Peyer's patch (tissue), 4 donors: ENCODE measurements around the gene SPSB2. TPM values are rescaled to one million over a fixed set of nuclear protein-coding genes. Genes with fewer than 3 reads are reported as not detected.
A peak's percentile ranks its signal among the peaks of the same experiment; 100 is the strongest.

Source experiments
- DNase-seq, 3 donors: peaks; one replicate each; pipeline ENCODE4 v3.0.0-alpha.2; 2017 to 2019
- H3K27ac ChIP-seq, 4 donors: fragments of 200-600 bp; sonication (generic); one replicate each; pipeline ENCODE4 v1.5.1; 2016 to 2019
- H3K27me3 ChIP-seq, 2 donors: fragments of 200-600 bp; sonication (generic); one replicate each; pipeline ENCODE4 v1.5.1; 2019
- H3K36me3 ChIP-seq, 3 donors: fragments of 200-600 bp; sonication (generic); one replicate each; pipeline ENCODE4 v1.5.1; 2016 to 2019
- H3K4me1 ChIP-seq, 4 donors: fragments of 200-600 bp; sonication (generic); one replicate each; pipeline ENCODE4 v1.5.1; 2016 to 2019
- H3K4me3 ChIP-seq, 4 donors: fragments of 200-600 bp; sonication (generic); 1 replicate in 3 of 4; 2 replicates in 1 of 4; pipeline ENCODE4 v1.5.1; 2016 to 2019; ENCODE audit warnings: mild to moderate bottlenecking in 1 of 4
- H3K9me3 ChIP-seq, 4 donors: fragments of 200-600 bp; sonication (generic); one replicate each; pipeline ENCODE4 v1.5.1; 2016 to 2019; ENCODE audit warnings: mild to moderate bottlenecking in 1 of 4
- POLR2A ChIP-seq, 2 donors: fragments of 450-650 bp; IDR thresholded peaks; one replicate each; pipeline ENCODE4 v1.5.1; 2017; ENCODE audit warnings: antibody characterized with exemption in 2 of 2, mild to moderate bottlenecking in 2 of 2, moderate library complexity in 2 of 2
- total RNA-seq, 4 donors: library from RNA; depleted of rRNA; stranded (reverse); fragments of >200 nt; gene quantifications; one replicate each; pipeline ENCODE4 v1.1.0, GENCODE V29; 2016
- TF ChIP-seq, protein P1 (sequence below), 6 experiments: fragments of 450-650 bp in 4 of 6; fragments of 200-600 bp in 2 of 6; sonication (generic) in 1 of 6; IDR thresholded peaks; one replicate each; pipeline ENCODE4 v1.5.1; 2017 to 2019; ENCODE audit warnings: antibody characterized with exemption in 6 of 6, mild to moderate bottlenecking in 3 of 6, moderate library complexity in 1 of 6

The SPSB2 gene
- total RNA-seq, 4 donors from 2014 or later = 4.1 to 12.3 (median 9.9) TPM

DNA sequence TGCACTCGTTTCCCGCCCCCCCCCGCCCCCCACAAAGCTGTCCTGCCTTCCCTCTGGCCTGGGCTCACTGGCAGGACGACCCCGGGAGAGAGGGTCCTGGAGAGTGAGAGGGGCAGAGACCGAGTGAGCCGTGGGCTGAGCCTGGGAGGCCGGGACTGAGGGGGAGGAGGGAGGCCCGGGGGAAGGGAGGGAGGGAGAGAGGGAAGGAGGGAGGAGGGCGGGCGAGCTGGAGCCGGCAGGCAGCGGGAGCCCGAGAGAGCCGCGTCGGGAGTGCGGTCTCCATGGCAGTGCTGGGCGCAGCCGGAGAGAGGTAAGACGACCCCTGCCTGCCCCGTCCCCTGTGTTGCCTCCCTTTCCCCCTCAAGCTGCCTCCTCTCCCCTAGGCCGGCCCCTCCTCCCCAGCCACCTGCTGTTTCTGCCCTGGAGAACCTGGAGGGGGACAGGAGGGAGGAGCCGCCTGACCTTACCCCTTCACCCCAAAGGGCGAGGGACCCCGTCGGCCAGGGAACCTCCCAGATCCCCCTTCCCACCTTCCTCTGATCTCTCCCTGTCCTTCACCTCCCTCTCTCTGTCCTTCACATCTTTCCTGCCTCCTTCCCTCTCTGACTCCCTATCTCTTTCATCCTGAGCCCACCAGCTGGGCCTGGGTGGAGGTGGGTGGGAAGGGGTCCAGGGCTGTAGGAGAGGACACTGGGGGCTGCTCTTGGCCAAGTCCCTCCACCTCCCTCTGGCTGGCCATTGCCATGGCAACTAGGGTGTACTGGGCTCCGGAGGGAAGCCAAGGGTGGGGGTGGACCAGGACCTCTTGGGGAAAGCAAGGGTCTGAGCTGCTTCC, 51.3 kb downstream of the SPSB2 start, which contains the start of gene GPR162:
Gene GPR162, plus strand, starts transcription at position 231 of the 835 bp plus-strand sequence. CDS start 2,078 bp downstream, outside the sequence.
- no peaks in the 10 kb centered on the region for H3K27me3 ChIP-seq
- no peaks in the 10 kb centered on the region for H3K36me3 ChIP-seq
- H3K27ac ChIP-seq = peak within 1 kb of the TSS in 3 of 4 donors; percentile 17 to 76 (median 70)
- H3K9me3 ChIP-seq = no peaks in the 10 kb centered on the region
- peak within 1 kb of the TSS; percentile 24 to 53 (median 40) for H3K4me3 ChIP-seq
- peak in 2 of 3 donors; percentile 54 to 56 for DNase-seq
- H3K4me1 ChIP-seq = peaks cover 0 to under 1% (median 0%) of the 10 kb centered on the region in 4 donors
- TF ChIP-seq, protein P1, sequence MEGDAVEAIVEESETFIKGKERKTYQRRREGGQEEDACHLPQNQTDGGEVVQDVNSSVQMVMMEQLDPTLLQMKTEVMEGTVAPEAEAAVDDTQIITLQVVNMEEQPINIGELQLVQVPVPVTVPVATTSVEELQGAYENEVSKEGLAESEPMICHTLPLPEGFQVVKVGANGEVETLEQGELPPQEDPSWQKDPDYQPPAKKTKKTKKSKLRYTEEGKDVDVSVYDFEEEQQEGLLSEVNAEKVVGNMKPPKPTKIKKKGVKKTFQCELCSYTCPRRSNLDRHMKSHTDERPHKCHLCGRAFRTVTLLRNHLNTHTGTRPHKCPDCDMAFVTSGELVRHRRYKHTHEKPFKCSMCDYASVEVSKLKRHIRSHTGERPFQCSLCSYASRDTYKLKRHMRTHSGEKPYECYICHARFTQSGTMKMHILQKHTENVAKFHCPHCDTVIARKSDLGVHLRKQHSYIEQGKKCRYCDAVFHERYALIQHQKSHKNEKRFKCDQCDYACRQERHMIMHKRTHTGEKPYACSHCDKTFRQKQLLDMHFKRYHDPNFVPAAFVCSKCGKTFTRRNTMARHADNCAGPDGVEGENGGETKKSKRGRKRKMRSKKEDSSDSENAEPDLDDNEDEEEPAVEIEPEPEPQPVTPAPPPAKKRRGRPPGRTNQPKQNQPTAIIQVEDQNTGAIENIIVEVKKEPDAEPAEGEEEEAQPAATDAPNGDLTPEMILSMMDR (IDR thresholded peaks at IDR 0.05) = no peak
- no peak for TF ChIP-seq POLR2A (IDR thresholded peaks at IDR 0.05)

Other genes starting within 250 kb of the SPSB2 start
- gene LPAR5, start 237.3 kb downstream of the SPSB2 start, total RNA-seq = 10 to 100 TPM; 18.7 to 36.2 (median 25.3) TPM
- gene ACRBP, start 225.9 kb downstream of the SPSB2 start, total RNA-seq = 10 to 100 TPM in 2 of 4 donors, 1 to 10 TPM in 2; 5.1 to 12.1 (median 10.3) TPM
- 100 to 1,000 TPM in 1 of 4 donors, 10 to 100 TPM in 3; 32.6 to 109 (median 45.4) TPM for gene ING4, start 210.2 kb downstream of the SPSB2 start, total RNA-seq
- gene ZNF384, start 183.9 kb downstream of the SPSB2 start, total RNA-seq = 10 to 100 TPM; 35.6 to 96.6 (median 80.2) TPM
- gene PIANP, start 172.5 kb downstream of the SPSB2 start, total RNA-seq = not detected
- gene COPS7A, start 149.3 kb downstream of the SPSB2 start, total RNA-seq = 10 to 100 TPM; 38.4 to 72.6 (median 51.8) TPM
- gene MLF2, start 120.2 kb downstream of the SPSB2 start, total RNA-seq = 100 to 1,000 TPM in 3 of 4 donors, 10 to 100 TPM in 1; 94.9 to 212 (median 182) TPM
- 10 to 100 TPM; 44.2 to 87.5 (median 53.0) TPM for gene PTMS, start 106.9 kb downstream of the SPSB2 start, total RNA-seq
- 1 to 10 TPM in 3 of 4 donors, not detected in 1; 1.3 to 3.0 (median 1.6) TPM for gene LAG3, start 100.8 kb downstream of the SPSB2 start, total RNA-seq
- gene CD4, start 83.8 kb downstream of the SPSB2 start, total RNA-seq = 1 to 10 TPM; 2.1 to 9.1 (median 4.0) TPM
- 10 to 100 TPM in 1 of 4 donors, 1 to 10 TPM in 2, not detected in 1; 2.5 to 11.6 (median 4.1) TPM for gene GPR162, start 51.5 kb downstream of the SPSB2 start, total RNA-seq
- gene P3H3, start 44.9 kb downstream of the SPSB2 start, total RNA-seq = 10 to 100 TPM in 2 of 4 donors, 1 to 10 TPM in 2; 3.7 to 40.4 (median 8.7) TPM
- 1 to 10 TPM in 1 of 4 donors, under 1 TPM in 2, not detected in 1; 0.85 to 6.6 (median 0.94) TPM for gene GNB3, start 32.4 kb downstream of the SPSB2 start, total RNA-seq
- 10 to 100 TPM; 44.2 to 51.2 (median 46.3) TPM for gene CDCA3, start 22.0 kb downstream of the SPSB2 start, total RNA-seq
- 10 to 100 TPM; 41.0 to 94.1 (median 47.1) TPM for gene USP5, start 21.2 kb downstream of the SPSB2 start, total RNA-seq
- 1,000 to 10,000 TPM in 1 of 4 donors, 100 to 1,000 TPM in 3; 591 to 1,061 (median 658) TPM for gene TPI1, start 5.8 kb downstream of the SPSB2 start, total RNA-seq
- 10 to 100 TPM in 1 of 4 donors, 1 to 10 TPM in 2, not detected in 1; 1.7 to 35.5 (median 3.0) TPM for gene LRRC23, start 31.5 kb upstream of the SPSB2 start, total RNA-seq
- gene ENO2, start 41.3 kb upstream of the SPSB2 start, total RNA-seq = 10 to 100 TPM in 2 of 4 donors, 1 to 10 TPM in 2; 4.6 to 11.7 (median 8.8) TPM
- gene ATN1, start 54.7 kb upstream of the SPSB2 start, total RNA-seq = 100 to 1,000 TPM in 3 of 4 donors, 10 to 100 TPM in 1; 77.6 to 337 (median 125) TPM
- gene RNU7-1, start 70.5 kb upstream of the SPSB2 start, total RNA-seq = not detected
- 100 to 1,000 TPM; 146 to 339 (median 156) TPM for gene C12orf57, start 70.7 kb upstream of the SPSB2 start, total RNA-seq
- 100 to 1,000 TPM in 1 of 4 donors, 10 to 100 TPM in 3; 41.6 to 183 (median 44.4) TPM for gene PTPN6, start 78.1 kb upstream of the SPSB2 start, total RNA-seq
- gene PHB2, start 97.4 kb upstream of the SPSB2 start, total RNA-seq = 100 to 1,000 TPM; 162 to 219 (median 174) TPM
- 10 to 100 TPM in 3 of 4 donors, 1 to 10 TPM in 1; 9.1 to 24.8 (median 18.3) TPM for gene EMG1, start 97.6 kb upstream of the SPSB2 start, total RNA-seq
- 100 to 1,000 TPM in 3 of 4 donors, 10 to 100 TPM in 1; 18.2 to 230 (median 179) TPM for gene LPCAT3, start 145.2 kb upstream of the SPSB2 start, total RNA-seq
- 100 to 1,000 TPM in 2 of 4 donors, 10 to 100 TPM in 2; 55.9 to 187 (median 108) TPM for gene C1S, start 187.4 kb upstream of the SPSB2 start, total RNA-seq
- gene C1R, start 219.1 kb upstream of the SPSB2 start, total RNA-seq = 100 to 1,000 TPM in 3 of 4 donors, 10 to 100 TPM in 1; 27.5 to 151 (median 125) TPM
- 10 to 100 TPM; 44.6 to 87.7 (median 51.5) TPM for gene C1RL, start 235.9 kb upstream of the SPSB2 start, total RNA-seq